ENCODE data around the gene SELENON. TPM values are rescaled to one million over a fixed set of nuclear protein-coding genes. Genes with fewer than 3 reads are reported as not detected.

SELENON gene
- total RNA-seq, 2 experiments from 2014 or later = 9.9 to 28.3 TPM

GRCh38 chr1:25831569-25832196 is 31.7 kb downstream of the SELENON start:
- H3K4me3 ChIP-seq (ENCODE audit: low read depth, low read length, poor library complexity, severe bottlenecking) = no peak overlapping the region
- no peaks in the 10 kb centered on the region for H3K9me3 ChIP-seq (ENCODE audit: low read length)
- no peak overlapping the region for H2AFZ ChIP-seq (ENCODE audit: low read length)
- no TSS peak for BruUV-seq (replicated peaks)
- H3K79me2 ChIP-seq (ENCODE audit: insufficient read depth, low read depth, low read length) = no peaks in the 10 kb centered on the region; the same call in 1 of the 2 replicates
- intact Hi-C loops (cut with micrococcal nuclease; ENCODE audit: unreplicated experiment) = no loop called here
- ChIA-PET POLR2A (interaction anchor here (0.5 kb wide), 1 partner anchor 131 kb away, joined by 3 read pairs; no protein-coding TSS in a partner anchor), CTCF (ENCODE audit: unreplicated experiment) (interaction anchor here (0.5 to 1.0 kb wide), 2 partner anchors 11 to 166 kb away, joined by 3 read pairs; no protein-coding TSS in a partner anchor)
- H4K20me1 ChIP-seq (ENCODE audit: insufficient read depth, low read length) = no peaks in the 10 kb centered on the region
- no peaks in the 10 kb centered on the region for H3K9me2 ChIP-seq (ENCODE audit: insufficient read depth, low read length)
- DNase-seq (ENCODE audit: low spot score) = no peak
- no peak overlapping the region for H3K4me2 ChIP-seq (ENCODE audit: low read length)
- H3K36me3 ChIP-seq (ENCODE audit: insufficient read depth, low read length) = peaks cover 96% of the 10 kb centered on the region
- H3K4me1 ChIP-seq (ENCODE audit: insufficient read depth, low read length, poor library complexity, severe bottlenecking) = no peaks in the 10 kb centered on the region
- TF ChIP-seq CTCF (conservative IDR thresholded peaks at IDR 0.05; ENCODE audit: low read length) (no peak), EZH2phosphoT487 (IDR thresholded peaks at IDR 0.05; ENCODE audit: borderline replicate concordance, low read depth, low read length) (no peak)
- H3K27ac ChIP-seq (ENCODE audit: low read depth, low read length, poor library complexity, severe bottlenecking) = no peak overlapping the region

GRCh38 chr1:25832336-25833037 is 32.5 kb downstream of the SELENON start:
- ChIA-PET CTCF (ENCODE audit: unreplicated experiment) (interaction anchor here (0.5 kb wide), 1 partner anchor 165 kb away, joined by 3 read pairs; no protein-coding TSS in a partner anchor), POLR2A (no interaction called here)
- H3K27ac ChIP-seq (ENCODE audit: low read depth, low read length, poor library complexity, severe bottlenecking) = no peak overlapping the region
- no peaks in the 10 kb centered on the region for H3K9me2 ChIP-seq (ENCODE audit: insufficient read depth, low read length)
- TF ChIP-seq CTCF (conservative IDR thresholded peaks at IDR 0.05; ENCODE audit: low read length) (no peak), EZH2phosphoT487 (IDR thresholded peaks at IDR 0.05; ENCODE audit: borderline replicate concordance, low read depth, low read length) (no peak)
- H3K9me3 ChIP-seq (ENCODE audit: low read length) = no peaks in the 10 kb centered on the region
- H3K79me2 ChIP-seq (ENCODE audit: insufficient read depth, low read depth, low read length) = no peaks in the 10 kb centered on the region; the same call in 1 of the 2 replicates
- no peak overlapping the region for H2AFZ ChIP-seq (ENCODE audit: low read length)
- H3K4me2 ChIP-seq (ENCODE audit: low read length) = no peak overlapping the region
- H3K4me3 ChIP-seq (ENCODE audit: low read depth, low read length, poor library complexity, severe bottlenecking) = no peak overlapping the region
- H4K20me1 ChIP-seq (ENCODE audit: insufficient read depth, low read length) = no peaks in the 10 kb centered on the region
- no peak for DNase-seq (ENCODE audit: low spot score)
- no peaks in the 10 kb centered on the region for H3K4me1 ChIP-seq (ENCODE audit: insufficient read depth, low read length, poor library complexity, severe bottlenecking)
- BruUV-seq (replicated peaks) = TSS peak; percentile 70
- intact Hi-C loops (cut with micrococcal nuclease; ENCODE audit: unreplicated experiment) = no loop called here
- H3K36me3 ChIP-seq (ENCODE audit: insufficient read depth, low read length) = peaks cover 97% of the 10 kb centered on the region

- no peak overlapping the region for H3K27ac ChIP-seq (ENCODE audit: low read depth, low read length, poor library complexity, severe bottlenecking)
- H3K79me2 ChIP-seq (ENCODE audit: insufficient read depth, low read depth, low read length) = no peaks in the 10 kb centered on the region; the same call in 1 of the 2 replicates
- no peak overlapping the region for H2AFZ ChIP-seq (ENCODE audit: low read length)
- TF ChIP-seq EZH2phosphoT487 (IDR thresholded peaks at IDR 0.05; ENCODE audit: borderline replicate concordance, low read depth, low read length) (no peak), CTCF (conservative IDR thresholded peaks at IDR 0.05; ENCODE audit: low read length) (no peak)
- H4K20me1 ChIP-seq (ENCODE audit: insufficient read depth, low read length) = no peaks in the 10 kb centered on the region
- H3K9me3 ChIP-seq (ENCODE audit: low read length) = no peaks in the 10 kb centered on the region
- no peak for DNase-seq (ENCODE audit: low spot score)
- peaks cover 91% of the 10 kb centered on the region for H3K36me3 ChIP-seq (ENCODE audit: insufficient read depth, low read length)
- CTCF ChIA-PET (ENCODE audit: unreplicated experiment) = no interaction called here
- intact Hi-C loops (cut with micrococcal nuclease; ENCODE audit: unreplicated experiment) = no loop called here
- BruUV-seq (replicated peaks) = no TSS peak
- no peaks in the 10 kb centered on the region for H3K9me2 ChIP-seq (ENCODE audit: insufficient read depth, low read length)
- no peak overlapping the region for H3K4me3 ChIP-seq (ENCODE audit: low read depth, low read length, poor library complexity, severe bottlenecking)
- POLR2A ChIA-PET = interaction anchor here (1.4 kb wide), 1 partner anchor 12 kb away, joined by 5 read pairs; no protein-coding TSS in a partner anchor
- H3K4me1 ChIP-seq (ENCODE audit: insufficient read depth, low read length, poor library complexity, severe bottlenecking) = no peaks in the 10 kb centered on the region
- no peak overlapping the region for H3K4me2 ChIP-seq (ENCODE audit: low read length)
Measured at GRCh38 chr1:25833158-25833557, 33.2 kb downstream of the SELENON start.
